SKM-1 (cell line): ENCODE data around the gene PHLDB2.

Source experiments
- DNase-seq: peaks from one replicate; lab custom pipeline; 2025; ENCODE audit not compliant: unreplicated experiment; lab: John Stamatoyannopoulos, UW

The PHLDB2 gene

GRCh38 chr3:112013784-112014143, 154.7 kb downstream of the PHLDB2 start:
- DNase-seq, result no peak

- no peak for DNase-seq
These were observed 158.0 kb downstream of the PHLDB2 start for GRCh38 chr3:112017091-112017490.

- no peak for DNase-seq
These were observed 159.6 kb downstream of the PHLDB2 start for GRCh38 chr3:112018712-112019111.

- no peak for DNase-seq
These were observed 160.7 kb downstream of the PHLDB2 start for GRCh38 chr3:112019716-112020115.

- no peak for DNase-seq
These were observed 161.6 kb downstream of the PHLDB2 start for GRCh38 chr3:112020674-112021085.
